Measurements from ENCODE around the gene ARSG. TPM values are rescaled to one million over a fixed set of nuclear protein-coding genes. Genes with fewer than 3 reads are reported as not detected.
"Not testable (repeated sequence)": the region's sequence is repeated elsewhere in the genome, so short reads cannot be mapped to it uniquely, and the experiment has no call there.

The ARSG gene
- total and polyA plus RNA-seq, 2 experiments from 2014 or later, result 1.7 to 5.1 TPM

DNA sequence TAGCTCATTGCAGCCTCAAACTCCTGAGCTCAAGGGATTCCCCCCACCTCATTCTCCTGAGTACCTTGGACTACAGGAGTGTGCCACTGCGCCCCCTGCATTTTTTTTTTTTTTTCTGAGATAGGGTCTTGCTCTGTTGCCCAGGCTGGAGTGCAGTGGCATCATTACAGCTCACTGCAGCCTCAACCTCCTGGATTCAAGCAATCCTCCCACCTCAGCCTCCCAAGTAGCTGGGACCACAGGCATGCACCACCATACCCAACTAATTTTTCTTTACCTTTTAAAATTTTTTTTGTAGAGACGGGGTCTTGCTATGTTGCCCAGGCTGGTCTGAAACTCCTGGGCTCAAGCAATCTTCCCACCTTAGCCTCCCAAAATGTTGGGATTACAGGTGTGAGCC lies 84.9 kb downstream of the ARSG start:
- not testable (repeated sequence) for H3K9me2 ChIP-seq (ENCODE audit: insufficient read depth); H3K27me3 Mint-ChIP-seq (ENCODE audit: insufficient read depth, low read depth, poor library complexity); H3K27me3 ChIP-seq (ENCODE audit: insufficient read depth); H3K27ac Mint-ChIP-seq; H3K4me3 ChIP-seq; ATAC-seq; H3F3A ChIP-seq (replicated peaks; ENCODE audit: low read depth); H3K36me3 ChIP-seq (ENCODE audit: insufficient read depth); H2AFZ ChIP-seq; DNase-seq (ENCODE audit: low spot score); H3K4me3 Mint-ChIP-seq; H3K4me2 ChIP-seq; H3K27ac ChIP-seq (ENCODE audit: low read depth); H4K20me1 ChIP-seq (replicated peaks; ENCODE audit: insufficient read depth); H3K9me3 Mint-ChIP-seq; H3K79me2 ChIP-seq (replicated peaks; ENCODE audit: insufficient read depth); H3K36me3 Mint-ChIP-seq (ENCODE audit: low read depth)
- peaks cover 23% of the 10 kb centered on the region for H3K4me1 Mint-ChIP-seq
- peaks cover 20% of the 10 kb centered on the region for H3K4me1 ChIP-seq (ENCODE audit: insufficient read depth)

DNA sequence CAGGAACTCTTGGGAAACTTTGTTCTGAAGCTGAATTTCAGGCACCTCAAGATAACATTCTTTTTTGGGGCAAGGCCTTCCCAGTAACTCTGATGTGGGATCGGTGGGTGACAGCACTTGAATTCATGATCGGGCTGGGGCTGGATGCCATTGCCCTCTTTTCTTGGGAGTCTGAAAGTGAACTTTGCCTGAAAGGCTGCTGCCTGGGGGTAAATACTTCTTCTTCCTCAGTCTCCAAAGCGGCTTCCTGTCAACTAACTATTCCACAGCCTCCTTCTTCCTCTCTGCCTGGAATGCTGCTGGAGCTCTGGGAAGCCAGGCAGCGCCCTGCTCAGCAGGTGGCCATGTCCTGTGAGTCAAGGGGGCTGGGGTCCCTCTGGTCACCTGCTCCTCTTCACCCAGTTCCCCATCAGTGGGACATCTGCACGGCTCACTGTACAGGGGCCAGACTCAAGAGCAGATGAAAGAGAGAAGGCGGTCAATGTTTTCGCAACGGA lies 86.5 kb downstream of the ARSG start:
- H3K4me3 ChIP-seq, result peak overlapping the region; percentile 2; the same call in 1 of the 2 replicates
- no peaks in the 10 kb centered on the region for H3F3A ChIP-seq (replicated peaks; ENCODE audit: low read depth)
- peak overlapping the region; percentile 96 for H2AFZ ChIP-seq
- H3K4me1 ChIP-seq (ENCODE audit: insufficient read depth), result peaks cover 20% of the 10 kb centered on the region
- H3K27me3 Mint-ChIP-seq (ENCODE audit: insufficient read depth, low read depth, poor library complexity), result peaks cover 3% of the 10 kb centered on the region
- H3K36me3 ChIP-seq (ENCODE audit: insufficient read depth), result no peaks in the 10 kb centered on the region
- no peaks in the 10 kb centered on the region for H3K27me3 ChIP-seq (ENCODE audit: insufficient read depth)
- DNase-seq (ENCODE audit: low spot score), result peak; percentile 30
- H3K9me3 Mint-ChIP-seq, result no peaks in the 10 kb centered on the region
- H3K36me3 Mint-ChIP-seq (ENCODE audit: low read depth), result no peaks in the 10 kb centered on the region
- peak overlapping the region; percentile 22; the same call in 1 of the 2 replicates for H3K27ac Mint-ChIP-seq
- H4K20me1 ChIP-seq (replicated peaks; ENCODE audit: insufficient read depth), result no peaks in the 10 kb centered on the region
- ATAC-seq, result peak; percentile 43
- H3K4me3 Mint-ChIP-seq, result no peak overlapping the region; the same call in 2 of the 3 replicates
- H3K4me1 Mint-ChIP-seq, result peaks cover 29% of the 10 kb centered on the region
- H3K27ac ChIP-seq (ENCODE audit: low read depth), result 0 out of 2 replicates have a peak overlapping the region, but pooled peaks have one; percentile 26
- H3K9me2 ChIP-seq (ENCODE audit: insufficient read depth), result no peaks in the 10 kb centered on the region
- no peaks in the 10 kb centered on the region for H3K79me2 ChIP-seq (replicated peaks; ENCODE audit: insufficient read depth)
- H3K4me2 ChIP-seq, result peak overlapping the region; percentile 39
- TF ChIP-seq EZH2 (IDR thresholded peaks at IDR 0.05; ENCODE audit: low read depth, unreplicated experiment), result no peak
- TF ChIP-seq POLR2AphosphoS5 (IDR thresholded peaks at IDR 0.05; ENCODE audit: low read depth), result no peak
- TF ChIP-seq STAT1 (IDR thresholded peaks at IDR 0.05; ENCODE audit: unreplicated experiment), result no peak
- no peak for TF ChIP-seq NANOG (IDR thresholded peaks at IDR 0.05; ENCODE audit: borderline replicate concordance)
- TF ChIP-seq CREB1 (CRISPR knock-in tag; IDR thresholded peaks at IDR 0.05; ENCODE audit: low read depth), result no peak
- TF ChIP-seq EZH2phosphoT487 (IDR thresholded peaks at IDR 0.05; ENCODE audit: unreplicated experiment), result no peak
- TF ChIP-seq, protein P1, sequence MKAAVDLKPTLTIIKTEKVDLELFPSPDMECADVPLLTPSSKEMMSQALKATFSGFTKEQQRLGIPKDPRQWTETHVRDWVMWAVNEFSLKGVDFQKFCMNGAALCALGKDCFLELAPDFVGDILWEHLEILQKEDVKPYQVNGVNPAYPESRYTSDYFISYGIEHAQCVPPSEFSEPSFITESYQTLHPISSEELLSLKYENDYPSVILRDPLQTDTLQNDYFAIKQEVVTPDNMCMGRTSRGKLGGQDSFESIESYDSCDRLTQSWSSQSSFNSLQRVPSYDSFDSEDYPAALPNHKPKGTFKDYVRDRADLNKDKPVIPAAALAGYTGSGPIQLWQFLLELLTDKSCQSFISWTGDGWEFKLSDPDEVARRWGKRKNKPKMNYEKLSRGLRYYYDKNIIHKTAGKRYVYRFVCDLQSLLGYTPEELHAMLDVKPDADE (IDR thresholded peaks at IDR 0.05), result no peak
- no peak for TF ChIP-seq ZNF114 (CRISPR knock-in tag; IDR thresholded peaks at IDR 0.05)
- TF ChIP-seq, protein P2, sequence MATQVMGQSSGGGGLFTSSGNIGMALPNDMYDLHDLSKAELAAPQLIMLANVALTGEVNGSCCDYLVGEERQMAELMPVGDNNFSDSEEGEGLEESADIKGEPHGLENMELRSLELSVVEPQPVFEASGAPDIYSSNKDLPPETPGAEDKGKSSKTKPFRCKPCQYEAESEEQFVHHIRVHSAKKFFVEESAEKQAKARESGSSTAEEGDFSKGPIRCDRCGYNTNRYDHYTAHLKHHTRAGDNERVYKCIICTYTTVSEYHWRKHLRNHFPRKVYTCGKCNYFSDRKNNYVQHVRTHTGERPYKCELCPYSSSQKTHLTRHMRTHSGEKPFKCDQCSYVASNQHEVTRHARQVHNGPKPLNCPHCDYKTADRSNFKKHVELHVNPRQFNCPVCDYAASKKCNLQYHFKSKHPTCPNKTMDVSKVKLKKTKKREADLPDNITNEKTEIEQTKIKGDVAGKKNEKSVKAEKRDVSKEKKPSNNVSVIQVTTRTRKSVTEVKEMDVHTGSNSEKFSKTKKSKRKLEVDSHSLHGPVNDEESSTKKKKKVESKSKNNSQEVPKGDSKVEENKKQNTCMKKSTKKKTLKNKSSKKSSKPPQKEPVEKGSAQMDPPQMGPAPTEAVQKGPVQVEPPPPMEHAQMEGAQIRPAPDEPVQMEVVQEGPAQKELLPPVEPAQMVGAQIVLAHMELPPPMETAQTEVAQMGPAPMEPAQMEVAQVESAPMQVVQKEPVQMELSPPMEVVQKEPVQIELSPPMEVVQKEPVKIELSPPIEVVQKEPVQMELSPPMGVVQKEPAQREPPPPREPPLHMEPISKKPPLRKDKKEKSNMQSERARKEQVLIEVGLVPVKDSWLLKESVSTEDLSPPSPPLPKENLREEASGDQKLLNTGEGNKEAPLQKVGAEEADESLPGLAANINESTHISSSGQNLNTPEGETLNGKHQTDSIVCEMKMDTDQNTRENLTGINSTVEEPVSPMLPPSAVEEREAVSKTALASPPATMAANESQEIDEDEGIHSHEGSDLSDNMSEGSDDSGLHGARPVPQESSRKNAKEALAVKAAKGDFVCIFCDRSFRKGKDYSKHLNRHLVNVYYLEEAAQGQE (IDR thresholded peaks at IDR 0.05; ENCODE audit: unreplicated experiment), result no peak
- TF ChIP-seq, protein P3, sequence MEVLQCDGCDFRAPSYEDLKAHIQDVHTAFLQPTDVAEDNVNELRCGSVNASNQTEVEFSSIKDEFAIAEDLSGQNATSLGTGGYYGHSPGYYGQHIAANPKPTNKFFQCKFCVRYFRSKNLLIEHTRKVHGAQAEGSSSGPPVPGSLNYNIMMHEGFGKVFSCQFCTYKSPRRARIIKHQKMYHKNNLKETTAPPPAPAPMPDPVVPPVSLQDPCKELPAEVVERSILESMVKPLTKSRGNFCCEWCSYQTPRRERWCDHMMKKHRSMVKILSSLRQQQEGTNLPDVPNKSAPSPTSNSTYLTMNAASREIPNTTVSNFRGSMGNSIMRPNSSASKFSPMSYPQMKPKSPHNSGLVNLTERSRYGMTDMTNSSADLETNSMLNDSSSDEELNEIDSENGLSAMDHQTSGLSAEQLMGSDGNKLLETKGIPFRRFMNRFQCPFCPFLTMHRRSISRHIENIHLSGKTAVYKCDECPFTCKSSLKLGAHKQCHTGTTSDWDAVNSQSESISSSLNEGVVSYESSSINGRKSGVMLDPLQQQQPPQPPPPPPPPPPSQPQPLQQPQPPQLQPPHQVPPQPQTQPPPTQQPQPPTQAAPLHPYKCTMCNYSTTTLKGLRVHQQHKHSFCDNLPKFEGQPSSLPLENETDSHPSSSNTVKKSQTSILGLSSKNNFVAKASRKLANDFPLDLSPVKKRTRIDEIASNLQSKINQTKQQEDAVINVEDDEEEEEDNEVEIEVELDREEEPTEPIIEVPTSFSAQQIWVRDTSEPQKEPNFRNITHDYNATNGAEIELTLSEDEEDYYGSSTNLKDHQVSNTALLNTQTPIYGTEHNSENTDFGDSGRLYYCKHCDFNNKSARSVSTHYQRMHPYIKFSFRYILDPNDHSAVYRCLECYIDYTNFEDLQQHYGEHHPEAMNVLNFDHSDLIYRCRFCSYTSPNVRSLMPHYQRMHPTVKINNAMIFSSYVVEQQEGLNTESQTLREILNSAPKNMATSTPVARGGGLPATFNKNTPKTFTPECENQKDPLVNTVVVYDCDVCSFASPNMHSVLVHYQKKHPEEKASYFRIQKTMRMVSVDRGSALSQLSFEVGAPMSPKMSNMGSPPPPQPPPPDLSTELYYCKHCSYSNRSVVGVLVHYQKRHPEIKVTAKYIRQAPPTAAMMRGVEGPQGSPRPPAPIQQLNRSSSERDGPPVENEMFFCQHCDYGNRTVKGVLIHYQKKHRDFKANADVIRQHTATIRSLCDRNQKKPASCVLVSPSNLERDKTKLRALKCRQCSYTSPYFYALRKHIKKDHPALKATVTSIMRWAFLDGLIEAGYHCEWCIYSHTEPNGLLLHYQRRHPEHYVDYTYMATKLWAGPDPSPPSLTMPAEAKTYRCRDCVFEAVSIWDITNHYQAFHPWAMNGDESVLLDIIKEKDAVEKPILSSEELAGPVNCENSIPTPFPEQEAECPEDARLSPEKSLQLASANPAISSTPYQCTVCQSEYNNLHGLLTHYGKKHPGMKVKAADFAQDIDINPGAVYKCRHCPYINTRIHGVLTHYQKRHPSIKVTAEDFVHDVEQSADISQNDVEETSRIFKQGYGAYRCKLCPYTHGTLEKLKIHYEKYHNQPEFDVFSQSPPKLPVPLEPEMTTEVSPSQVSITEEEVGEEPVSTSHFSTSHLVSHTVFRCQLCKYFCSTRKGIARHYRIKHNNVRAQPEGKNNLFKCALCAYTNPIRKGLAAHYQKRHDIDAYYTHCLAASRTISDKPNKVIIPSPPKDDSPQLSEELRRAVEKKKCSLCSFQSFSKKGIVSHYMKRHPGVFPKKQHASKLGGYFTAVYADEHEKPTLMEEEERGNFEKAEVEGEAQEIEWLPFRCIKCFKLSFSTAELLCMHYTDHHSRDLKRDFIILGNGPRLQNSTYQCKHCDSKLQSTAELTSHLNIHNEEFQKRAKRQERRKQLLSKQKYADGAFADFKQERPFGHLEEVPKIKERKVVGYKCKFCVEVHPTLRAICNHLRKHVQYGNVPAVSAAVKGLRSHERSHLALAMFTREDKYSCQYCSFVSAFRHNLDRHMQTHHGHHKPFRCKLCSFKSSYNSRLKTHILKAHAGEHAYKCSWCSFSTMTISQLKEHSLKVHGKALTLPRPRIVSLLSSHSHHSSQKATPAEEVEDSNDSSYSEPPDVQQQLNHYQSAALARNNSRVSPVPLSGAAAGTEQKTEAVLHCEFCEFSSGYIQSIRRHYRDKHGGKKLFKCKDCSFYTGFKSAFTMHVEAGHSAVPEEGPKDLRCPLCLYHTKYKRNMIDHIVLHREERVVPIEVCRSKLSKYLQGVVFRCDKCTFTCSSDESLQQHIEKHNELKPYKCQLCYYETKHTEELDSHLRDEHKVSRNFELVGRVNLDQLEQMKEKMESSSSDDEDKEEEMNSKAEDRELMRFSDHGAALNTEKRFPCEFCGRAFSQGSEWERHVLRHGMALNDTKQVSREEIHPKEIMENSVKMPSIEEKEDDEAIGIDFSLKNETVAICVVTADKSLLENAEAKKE (CRISPR knock-in tag; IDR thresholded peaks at IDR 0.05), result no peak
